Measurements from ENCODE around the gene MTARC1. TPM values are rescaled to one million over a fixed set of nuclear protein-coding genes. Genes with fewer than 3 reads are reported as not detected.
A peak's percentile ranks its signal among the peaks of the same experiment; 100 is the strongest.

MTARC1 gene
- polyA plus RNA-seq, 1 donor (not counting 4 experiments of a cell fraction or from before 2014, with no cell fraction given): 2.1 TPM

DNA sequence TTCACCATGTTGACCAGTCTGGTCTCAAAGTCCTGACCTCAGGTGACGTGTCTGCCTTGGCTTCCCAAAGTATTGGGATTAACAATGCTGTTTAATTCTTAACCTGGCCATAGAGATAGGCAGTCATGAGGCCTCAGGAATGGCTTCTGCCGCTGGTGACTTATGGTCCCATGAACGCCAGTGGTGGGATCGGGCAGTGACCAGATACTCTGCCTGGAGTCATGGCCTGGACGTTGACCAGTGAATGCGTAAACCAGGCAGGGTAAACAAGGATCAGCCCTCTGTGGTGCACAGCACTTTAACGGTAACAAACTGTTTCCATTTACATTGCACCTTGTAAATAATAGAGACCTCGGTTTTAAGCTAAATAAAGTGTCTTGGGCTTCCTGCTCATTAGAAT is 23.0 kb downstream of the MTARC1 start:
- Histone ChIP-seq H3K9ac (ENCODE audit: control insufficient read depth, extremely low read depth, insufficient read depth, low read length) (no peak overlapping the region), H3K9me1 (ENCODE audit: control insufficient read depth, extremely low read depth, insufficient read depth, low read length) (no peaks in the 10 kb centered on the region), H4K20me1 (ENCODE audit: control insufficient read depth, extremely low read depth, insufficient read depth, low read length) (no peaks in the 10 kb centered on the region), H2AFZ (ENCODE audit: control insufficient read depth, low read length) (no peak overlapping the region), H3K27me3 (ENCODE audit: control insufficient read depth, extremely low read depth, insufficient read depth, low read length) (peaks cover 3% of the 10 kb centered on the region), H3K27ac (ENCODE audit: control insufficient read depth, insufficient read depth, low read length) (no peak overlapping the region), H3K4me1 (ENCODE audit: control insufficient read depth, extremely low read depth, insufficient read depth, low read length) (peaks cover 10% of the 10 kb centered on the region), H3K9me3 (ENCODE audit: control insufficient read depth, low read depth, low read length) (no peaks in the 10 kb centered on the region), H3K79me2 (ENCODE audit: control insufficient read depth, insufficient read depth, low read length) (no peaks in the 10 kb centered on the region), H3K36me3 (ENCODE audit: control insufficient read depth in 2 of 2, extremely low read depth in 1 of 2, insufficient read depth in 2 of 2, low read length in 2 of 2) (no peaks in the 10 kb centered on the region), H3K4me2 (ENCODE audit: control insufficient read depth, extremely low read depth, insufficient read depth, low read depth, low read length) (no peak overlapping the region), H3K4me3 (ENCODE audit: control insufficient read depth in 2 of 3, extremely low read depth in 1 of 3, insufficient read depth in 2 of 3, low read depth in 1 of 3, low read length in 3 of 3) (no peak overlapping the region)
- dilution Hi-C loops (cut with MboI; ENCODE audit: extremely low pct_ligation_motif_present, low sequenced_read_pairs): no loop called here
- DNase-seq (ENCODE audit: low read depth, low spot score): no peak
- FAIRE-seq: no peak
- TF ChIP-seq, protein P1, sequence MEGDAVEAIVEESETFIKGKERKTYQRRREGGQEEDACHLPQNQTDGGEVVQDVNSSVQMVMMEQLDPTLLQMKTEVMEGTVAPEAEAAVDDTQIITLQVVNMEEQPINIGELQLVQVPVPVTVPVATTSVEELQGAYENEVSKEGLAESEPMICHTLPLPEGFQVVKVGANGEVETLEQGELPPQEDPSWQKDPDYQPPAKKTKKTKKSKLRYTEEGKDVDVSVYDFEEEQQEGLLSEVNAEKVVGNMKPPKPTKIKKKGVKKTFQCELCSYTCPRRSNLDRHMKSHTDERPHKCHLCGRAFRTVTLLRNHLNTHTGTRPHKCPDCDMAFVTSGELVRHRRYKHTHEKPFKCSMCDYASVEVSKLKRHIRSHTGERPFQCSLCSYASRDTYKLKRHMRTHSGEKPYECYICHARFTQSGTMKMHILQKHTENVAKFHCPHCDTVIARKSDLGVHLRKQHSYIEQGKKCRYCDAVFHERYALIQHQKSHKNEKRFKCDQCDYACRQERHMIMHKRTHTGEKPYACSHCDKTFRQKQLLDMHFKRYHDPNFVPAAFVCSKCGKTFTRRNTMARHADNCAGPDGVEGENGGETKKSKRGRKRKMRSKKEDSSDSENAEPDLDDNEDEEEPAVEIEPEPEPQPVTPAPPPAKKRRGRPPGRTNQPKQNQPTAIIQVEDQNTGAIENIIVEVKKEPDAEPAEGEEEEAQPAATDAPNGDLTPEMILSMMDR (optimal IDR thresholded peaks at IDR 0.05 in 1 of 3, IDR thresholded peaks at IDR 0.05 in 1 of 3, conservative IDR thresholded peaks at IDR 0.05 in 1 of 3; ENCODE audit: extremely low read depth in 1 of 3, insufficient read depth in 2 of 3, low read length in 3 of 3): no peak
- TF ChIP-seq EZH2 (IDR thresholded peaks at IDR 0.05; ENCODE audit: low read length): no peak

DNA sequence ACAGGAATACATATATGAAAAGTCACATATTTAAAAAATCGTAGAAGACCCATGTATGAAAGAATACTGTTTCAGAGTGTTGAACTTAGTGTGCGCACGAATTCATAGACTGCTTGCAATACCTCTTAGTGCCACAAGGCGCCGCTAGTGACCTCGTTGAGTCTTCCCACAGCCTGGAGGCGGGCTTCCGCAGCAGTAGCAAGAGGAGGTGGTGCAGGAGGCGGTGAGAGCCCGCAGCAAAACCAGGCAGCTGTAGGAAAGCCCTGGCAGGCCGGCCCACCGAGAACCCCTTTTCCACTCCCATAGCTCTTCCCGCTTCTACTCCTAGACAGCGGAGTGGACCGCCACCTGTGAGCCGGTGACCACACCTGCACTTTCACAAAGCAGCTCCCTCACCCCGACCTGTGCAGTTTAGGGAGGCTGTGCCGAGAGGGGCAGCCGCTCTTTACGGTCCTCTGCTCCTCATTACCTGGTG is 23.5 kb downstream of the MTARC1 start:
- Histone ChIP-seq H3K4me1 (ENCODE audit: control insufficient read depth, extremely low read depth, insufficient read depth, low read length) (peaks cover 10% of the 10 kb centered on the region), H4K20me1 (ENCODE audit: control insufficient read depth, extremely low read depth, insufficient read depth, low read length) (no peaks in the 10 kb centered on the region), H2AFZ (ENCODE audit: control insufficient read depth, low read length) (peak overlapping the region; percentile 85), H3K9ac (ENCODE audit: control insufficient read depth, extremely low read depth, insufficient read depth, low read length) (no peak overlapping the region), H3K4me2 (ENCODE audit: control insufficient read depth, extremely low read depth, insufficient read depth, low read depth, low read length) (peak overlapping the region; percentile 69), H3K9me3 (ENCODE audit: control insufficient read depth, low read depth, low read length) (no peaks in the 10 kb centered on the region), H3K4me3 (ENCODE audit: control insufficient read depth in 2 of 3, extremely low read depth in 1 of 3, insufficient read depth in 2 of 3, low read depth in 1 of 3, low read length in 3 of 3) (peak overlapping the region in 2 of 3 experiments; percentile 25 to 45), H3K27me3 (ENCODE audit: control insufficient read depth, extremely low read depth, insufficient read depth, low read length) (peaks cover 3% of the 10 kb centered on the region), H3K9me1 (ENCODE audit: control insufficient read depth, extremely low read depth, insufficient read depth, low read length) (no peaks in the 10 kb centered on the region), H3K36me3 (ENCODE audit: control insufficient read depth in 2 of 2, extremely low read depth in 1 of 2, insufficient read depth in 2 of 2, low read length in 2 of 2) (no peaks in the 10 kb centered on the region), H3K27ac (ENCODE audit: control insufficient read depth, insufficient read depth, low read length) (no peak overlapping the region), H3K79me2 (ENCODE audit: control insufficient read depth, insufficient read depth, low read length) (no peaks in the 10 kb centered on the region)
- no peak for FAIRE-seq
- TF ChIP-seq, protein P1 (optimal IDR thresholded peaks at IDR 0.05 in 1 of 3, IDR thresholded peaks at IDR 0.05 in 1 of 3, conservative IDR thresholded peaks at IDR 0.05 in 1 of 3; ENCODE audit: extremely low read depth in 1 of 3, insufficient read depth in 2 of 3, low read length in 3 of 3): peak; percentile 92 to 95 (median 93)
- TF ChIP-seq EZH2 (IDR thresholded peaks at IDR 0.05; ENCODE audit: low read length): no peak
- DNase-seq (ENCODE audit: low read depth, low spot score): peak; percentile 41
- dilution Hi-C loops (cut with MboI; ENCODE audit: extremely low pct_ligation_motif_present, low sequenced_read_pairs): no loop called here

Data from keratinocyte (primary cell).